H1 (cell line): ENCODE measurements around the gene NRN1. TPM values are rescaled to one million over a fixed set of nuclear protein-coding genes. Genes with fewer than 3 reads are reported as not detected.

Experiments
- BCL11A ChIP-seq, 2 experiments: IDR thresholded peaks; one replicate each; pipeline ENCODE4 v1.6.1; 2011; ENCODE audit warnings: low read depth in 2 of 2, low read length in 2 of 2, mild to moderate bottlenecking in 2 of 2
- POLR2AphosphoS5 ChIP-seq: IDR thresholded peaks from 2 replicates; pipeline ENCODE4 v1.6.1; 2011; ENCODE audit warnings: low read depth, low read length
- USF2 ChIP-seq: IDR thresholded peaks from 2 replicates; pipeline ENCODE4 v1.6.1; 2011; ENCODE audit warnings: low read length, improper control_type of control experiment
- ZNF274 ChIP-seq: IDR thresholded peaks from 2 replicates; pipeline ENCODE4 v1.7.0; 2012; ENCODE audit warnings: low read length, borderline replicate concordance; ENCODE audit errors: extremely low read depth
- polyA plus RNA-seq, 7 experiments: library from polyadenylated mRNA; depleted of rRNA in 3 of 7; stranded (reverse) in 5 of 7; unstranded in 2 of 7; fragments of >200 nt in 5 of 7; fragments of 200-250 nt in 2 of 7; gene quantifications; 1 replicate in 5 of 7; 2 replicates in 1 of 7; 4 replicates in 1 of 7; pipeline versions ENCODE4 v1.2.1 to v1.2.3, GENCODE V29; 2011 to 2013; ENCODE audit warnings: missing spikeins in 2 of 7, mixed read lengths in 2 of 7
- total RNA-seq: library from RNA; stranded (reverse); fragmentation: NEBNext Ultra II Directional; extraction: Animal tissue kit (Norgen Biotek cat#: 25700); gene quantifications from 2 replicates; pipeline ENCODE4 v1.2.1, GENCODE V29; 2021

Gene NRN1
- total and polyA plus RNA-seq, 2 of the 8 experiments (the other 6 are each of a cell fraction or from before 2014, with no cell fraction given) = 0.06 to 0.26 TPM

DNA sequence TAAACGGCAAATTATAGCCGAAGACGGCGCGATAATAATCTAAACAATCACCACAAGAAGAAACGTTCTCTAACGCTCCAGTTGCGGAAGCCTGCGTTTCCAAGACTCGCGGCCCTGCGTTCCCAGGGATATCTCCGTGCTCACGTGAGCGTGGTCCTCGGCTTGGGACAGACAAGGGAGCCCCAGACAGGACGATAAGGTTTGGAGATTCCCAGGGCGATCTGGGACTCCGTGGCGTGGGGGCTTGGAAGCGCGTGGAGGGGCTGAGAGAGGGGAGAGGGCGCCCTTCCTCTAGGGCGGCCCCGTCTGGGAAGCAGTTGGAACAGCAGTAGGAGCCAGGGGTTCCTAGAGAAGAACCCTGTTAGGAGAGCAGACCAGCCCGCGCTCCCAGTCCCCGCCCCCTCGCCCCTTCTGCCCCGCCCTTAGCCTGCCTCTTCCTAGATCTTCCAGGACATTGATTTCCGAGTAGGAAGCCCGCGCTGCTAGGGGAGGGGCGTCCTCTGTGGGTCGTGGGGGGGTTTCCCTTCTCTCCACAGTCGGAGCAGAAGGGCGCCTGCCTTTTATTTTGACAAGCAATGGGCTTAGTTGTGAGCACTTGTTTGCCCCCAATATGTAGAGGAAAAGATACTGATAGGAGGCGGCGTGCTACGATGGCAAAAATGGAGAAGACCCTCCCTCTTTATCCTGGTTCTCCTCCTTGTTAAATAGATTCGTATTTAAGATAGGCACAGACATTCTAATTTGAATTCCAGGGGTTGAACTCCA, 10.6 kb downstream of the NRN1 start (continued):
- TF ChIP-seq ZNF274 (no peak), USF2 (no peak), POLR2AphosphoS5 (no peak), BCL11A (IDR thresholded peaks at IDR 0.05; ENCODE audit: low read depth in 2 of 2, low read length in 2 of 2) (no peak)
